Keratinocyte (primary cell): ENCODE results near the gene NCBP3. TPM values are rescaled to one million over a fixed set of nuclear protein-coding genes. Genes with fewer than 3 reads are reported as not detected.

Experiments
- DNase-seq: peaks from one replicate; pipeline ENCODE4 v3.0.0-alpha.2; 2011; ENCODE audit warnings: low read depth, missing footprints, low spot score
- FAIRE-seq: peaks from 2 replicates; lab custom pipeline; 2011; peaks lifted over from hg19 to GRCh38; lab: Jason Lieb, UNC
- H2AFZ ChIP-seq: 2 replicates; pipeline ENCODE4 v1.6.0; 2012; ENCODE audit warnings: low read length, control low read depth, inconsistent platforms; ENCODE audit not compliant: control insufficient read depth
- H3K27ac ChIP-seq: 2 replicates; pipeline ENCODE4 v1.5.1; 2011; ENCODE audit warnings: low read length; ENCODE audit not compliant: control insufficient read depth, insufficient read depth
- H3K27me3 ChIP-seq: 3 replicates; pipeline ENCODE4 v1.6.0; 2011; ENCODE audit warnings: low read length; ENCODE audit not compliant: control insufficient read depth, insufficient read depth; ENCODE audit errors: extremely low read depth
- H3K36me3 ChIP-seq, 2 experiments: 2 replicates in 1 of 2; 3 replicates in 1 of 2; pipeline ENCODE4 v1.5.1; 2011; ENCODE audit warnings: low read length in 2 of 2, mild to moderate bottlenecking in 1 of 2; ENCODE audit not compliant: control insufficient read depth in 2 of 2, insufficient read depth in 2 of 2; ENCODE audit errors: extremely low read depth in 1 of 2
- H3K4me1 ChIP-seq: 3 replicates; pipeline ENCODE4 v1.5.1; 2011; ENCODE audit warnings: low read length; ENCODE audit not compliant: control insufficient read depth, insufficient read depth; ENCODE audit errors: extremely low read depth
- H3K4me2 ChIP-seq: 3 replicates; pipeline ENCODE4 v1.6.0; 2011; ENCODE audit warnings: low read depth, low read length; ENCODE audit not compliant: control insufficient read depth, insufficient read depth; ENCODE audit errors: extremely low read depth
- H3K4me3 ChIP-seq, 3 experiments: fragments of 200-600 bp in 1 of 3; sonication (generic) in 1 of 3; 2 replicates in 2 of 3; 3 replicates in 1 of 3; pipeline ENCODE4 v1.5.1; 2011 to 2016; ENCODE audit warnings: low read length in 3 of 3, mild to moderate bottlenecking in 3 of 3, control low read depth in 2 of 3, inconsistent platforms in 1 of 3, low read depth in 1 of 3, mixed read lengths in 1 of 3, mixed run types in 1 of 3, moderate library complexity in 1 of 3; ENCODE audit not compliant: control insufficient read depth in 2 of 3, insufficient read depth in 2 of 3; ENCODE audit errors: extremely low read depth in 1 of 3
- H3K79me2 ChIP-seq: 2 replicates; pipeline ENCODE4 v1.6.0; 2012; ENCODE audit warnings: low read length; ENCODE audit not compliant: control insufficient read depth, insufficient read depth
- H3K9ac ChIP-seq: 3 replicates; pipeline ENCODE4 v1.6.0; 2011; ENCODE audit warnings: low read length; ENCODE audit not compliant: control insufficient read depth, insufficient read depth; ENCODE audit errors: extremely low read depth
- H3K9me1 ChIP-seq: 3 replicates; pipeline ENCODE4 v1.6.0; 2011; ENCODE audit warnings: low read length; ENCODE audit not compliant: control insufficient read depth, insufficient read depth; ENCODE audit errors: extremely low read depth
- H3K9me3 ChIP-seq: 2 replicates; pipeline ENCODE4 v1.5.1; 2012; ENCODE audit warnings: low read depth, low read length; ENCODE audit not compliant: control insufficient read depth
- H4K20me1 ChIP-seq: 3 replicates; pipeline ENCODE4 v1.6.0; 2011; ENCODE audit warnings: low read length; ENCODE audit not compliant: control insufficient read depth, insufficient read depth; ENCODE audit errors: extremely low read depth
- CTCF ChIP-seq, 3 experiments: IDR thresholded peaks in 1 of 3; conservative IDR thresholded peaks in 1 of 3; optimal IDR thresholded peaks in 1 of 3; 2 replicates in 2 of 3; 3 replicates in 1 of 3; pipeline versions ENCODE3 to v1.5.1; 2011; ENCODE audit warnings: low read length in 3 of 3, mild to moderate bottlenecking in 3 of 3, moderate library complexity in 2 of 3, control low read depth in 1 of 3, inconsistent platforms in 1 of 3; ENCODE audit not compliant: insufficient read depth in 2 of 3; ENCODE audit errors: extremely low read depth in 1 of 3
- EZH2 ChIP-seq: IDR thresholded peaks from one replicate; pipeline ENCODE4 v1.6.1; 2012; ENCODE audit warnings: inconsistent platforms, mild to moderate bottlenecking, low read length, moderate library complexity
- dilution Hi-C: fragments of 300-500 bp; cut with MboI; formaldehyde crosslinking; loops from one replicate; pipeline ENCODE4 v1.7.0; 2020; ENCODE audit warnings: low sequenced_read_pairs; ENCODE audit not compliant: extremely low pct_ligation_motif_present
- polyA plus RNA-seq, 5 experiments: library from polyadenylated mRNA; depleted of rRNA in 3 of 5; stranded (reverse) in 3 of 5; stranded (forward) in 1 of 5; unstranded in 1 of 5; fragments of >200 nt; gene quantifications; 1 replicate in 1 of 5; 2 replicates in 3 of 5; 3 replicates in 1 of 5; pipeline versions ENCODE4 v1.2.1 to v1.2.3, GENCODE V29; 2011 to 2012; ENCODE audit warnings: missing spikeins in 2 of 5, low read depth in 1 of 5, low replicate concordance in 1 of 5

The NCBP3 gene
- polyA plus RNA-seq, 1 donor (not counting 4 experiments of a cell fraction or from before 2014, with no cell fraction given): 22.1 TPM

- Histone ChIP-seq H3K9ac (no peak overlapping the region), H3K4me1 (no peaks in the 10 kb centered on the region), H2AFZ (no peak overlapping the region), H3K27me3 (no peaks in the 10 kb centered on the region), H4K20me1 (no peaks in the 10 kb centered on the region), H3K9me3 (no peaks in the 10 kb centered on the region), H3K4me3 (no peak overlapping the region), H3K36me3 (peaks cover 0 to 1% of the 10 kb centered on the region in 2 experiments), H3K79me2 (no peaks in the 10 kb centered on the region), H3K4me2 (no peak overlapping the region), H3K9me1 (no peaks in the 10 kb centered on the region), H3K27ac (no peak overlapping the region)
- no peak for DNase-seq
- FAIRE-seq: no peak
- dilution Hi-C loops: no loop called here
- no peak for TF ChIP-seq CTCF (optimal IDR thresholded peaks at IDR 0.05 in 1 of 3, IDR thresholded peaks at IDR 0.05 in 1 of 3, conservative IDR thresholded peaks at IDR 0.05 in 1 of 3; ENCODE audit: extremely low read depth in 1 of 3, insufficient read depth in 2 of 3, low read length in 3 of 3)
- TF ChIP-seq EZH2: no peak
Measured at GRCh38 chr17:3870871-3871306, 24.8 kb upstream of the NCBP3 start.

- no peaks in the 10 kb centered on the region for H3K9me3 ChIP-seq
- no peaks in the 10 kb centered on the region for H3K9me1 ChIP-seq
- TF ChIP-seq EZH2 (no peak), CTCF (optimal IDR thresholded peaks at IDR 0.05 in 1 of 3, IDR thresholded peaks at IDR 0.05 in 1 of 3, conservative IDR thresholded peaks at IDR 0.05 in 1 of 3; ENCODE audit: extremely low read depth in 1 of 3, insufficient read depth in 2 of 3, low read length in 3 of 3) (no peak)
- H3K4me2 ChIP-seq: no peak overlapping the region
- no peak overlapping the region for H3K4me3 ChIP-seq
- no peaks in the 10 kb centered on the region for H3K4me1 ChIP-seq
- DNase-seq (no peak), FAIRE-seq (no peak)
- no peaks in the 10 kb centered on the region for H4K20me1 ChIP-seq
- H3K79me2 ChIP-seq: no peaks in the 10 kb centered on the region
- dilution Hi-C loops: no loop called here
- no peaks in the 10 kb centered on the region for H3K27me3 ChIP-seq
- no peak overlapping the region for H3K9ac ChIP-seq
- H3K27ac ChIP-seq: no peak overlapping the region
- H2AFZ ChIP-seq: no peak overlapping the region
- no peaks in the 10 kb centered on the region for H3K36me3 ChIP-seq
Measured at GRCh38 chr17:3867606-3868005, 21.6 kb upstream of the NCBP3 start.
